ENCODE results near the gene KLHDC1. TPM values are rescaled to one million over a fixed set of nuclear protein-coding genes. Genes with fewer than 3 reads are reported as not detected.

Gene KLHDC1
- total RNA-seq, 1 donor from 2014 or later: 0.98 TPM

DNA sequence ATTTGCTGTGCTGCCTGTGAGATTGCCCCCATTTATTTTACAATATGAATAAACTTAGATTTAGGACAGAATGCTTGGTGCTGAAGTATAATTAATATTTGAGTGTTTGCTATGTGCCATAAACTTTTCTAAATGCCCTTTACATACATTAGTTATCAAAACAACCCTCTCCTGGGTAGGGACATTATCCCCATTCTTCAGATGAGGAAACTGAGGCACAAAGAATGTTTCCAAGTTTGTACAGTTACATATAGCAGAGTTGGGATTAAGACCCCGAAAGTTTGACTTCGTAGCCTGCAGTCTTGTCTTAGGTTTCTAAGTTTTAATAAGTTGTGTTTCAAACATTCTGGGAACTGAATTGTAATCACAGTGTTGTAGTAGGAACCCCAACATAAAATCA lies 93.4 kb downstream of the KLHDC1 start:
- no peak overlapping the region for H3K4me3 Mint-ChIP-seq (ENCODE audit: unreplicated experiment)
- DNase-seq: no peak
- peaks cover 2% of the 10 kb centered on the region for H3K9me3 Mint-ChIP-seq (ENCODE audit: unreplicated experiment)
- no peaks in the 10 kb centered on the region for H3K27me3 Mint-ChIP-seq (ENCODE audit: unreplicated experiment)
- H3K36me3 Mint-ChIP-seq (ENCODE audit: unreplicated experiment): no peaks in the 10 kb centered on the region
- no peak overlapping the region for H3K27ac Mint-ChIP-seq (ENCODE audit: unreplicated experiment)
- H3K4me1 Mint-ChIP-seq (ENCODE audit: low read depth, unreplicated experiment): no peaks in the 10 kb centered on the region
- TF ChIP-seq, protein P1, sequence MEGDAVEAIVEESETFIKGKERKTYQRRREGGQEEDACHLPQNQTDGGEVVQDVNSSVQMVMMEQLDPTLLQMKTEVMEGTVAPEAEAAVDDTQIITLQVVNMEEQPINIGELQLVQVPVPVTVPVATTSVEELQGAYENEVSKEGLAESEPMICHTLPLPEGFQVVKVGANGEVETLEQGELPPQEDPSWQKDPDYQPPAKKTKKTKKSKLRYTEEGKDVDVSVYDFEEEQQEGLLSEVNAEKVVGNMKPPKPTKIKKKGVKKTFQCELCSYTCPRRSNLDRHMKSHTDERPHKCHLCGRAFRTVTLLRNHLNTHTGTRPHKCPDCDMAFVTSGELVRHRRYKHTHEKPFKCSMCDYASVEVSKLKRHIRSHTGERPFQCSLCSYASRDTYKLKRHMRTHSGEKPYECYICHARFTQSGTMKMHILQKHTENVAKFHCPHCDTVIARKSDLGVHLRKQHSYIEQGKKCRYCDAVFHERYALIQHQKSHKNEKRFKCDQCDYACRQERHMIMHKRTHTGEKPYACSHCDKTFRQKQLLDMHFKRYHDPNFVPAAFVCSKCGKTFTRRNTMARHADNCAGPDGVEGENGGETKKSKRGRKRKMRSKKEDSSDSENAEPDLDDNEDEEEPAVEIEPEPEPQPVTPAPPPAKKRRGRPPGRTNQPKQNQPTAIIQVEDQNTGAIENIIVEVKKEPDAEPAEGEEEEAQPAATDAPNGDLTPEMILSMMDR (IDR thresholded peaks at IDR 0.05; ENCODE audit: partially characterized antibody, unreplicated experiment): no peak

DNA sequence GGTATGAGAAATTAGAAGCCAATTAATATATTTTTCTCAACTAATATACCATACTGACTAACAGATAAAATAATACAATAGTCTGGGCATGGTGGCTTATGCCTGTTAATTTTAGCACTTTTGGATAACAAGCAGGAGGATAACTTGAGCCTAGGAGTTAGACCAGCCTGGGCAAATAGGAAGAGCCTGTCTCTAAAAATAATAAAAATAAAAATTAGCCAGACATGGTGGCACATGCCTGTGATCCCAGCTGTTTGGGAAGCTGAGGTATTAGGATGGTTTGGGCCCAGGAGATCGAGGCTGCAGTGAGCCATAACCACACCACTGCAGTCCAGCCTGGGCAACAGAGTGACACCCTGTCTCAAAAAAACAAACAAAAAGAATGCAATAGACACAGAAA lies 99.7 kb downstream of the KLHDC1 start:
- TF ChIP-seq, protein P1 (IDR thresholded peaks at IDR 0.05; ENCODE audit: partially characterized antibody, unreplicated experiment): no peak
- no peak for DNase-seq
- no peaks in the 10 kb centered on the region for H3K27me3 Mint-ChIP-seq (ENCODE audit: unreplicated experiment)
- H3K4me3 Mint-ChIP-seq (ENCODE audit: unreplicated experiment): no peak overlapping the region
- no peaks in the 10 kb centered on the region for H3K36me3 Mint-ChIP-seq (ENCODE audit: unreplicated experiment)
- H3K4me1 Mint-ChIP-seq (ENCODE audit: low read depth, unreplicated experiment): no peaks in the 10 kb centered on the region
- no peaks in the 10 kb centered on the region for H3K9me3 Mint-ChIP-seq (ENCODE audit: unreplicated experiment)
- no peak overlapping the region for H3K27ac Mint-ChIP-seq (ENCODE audit: unreplicated experiment)

DNA sequence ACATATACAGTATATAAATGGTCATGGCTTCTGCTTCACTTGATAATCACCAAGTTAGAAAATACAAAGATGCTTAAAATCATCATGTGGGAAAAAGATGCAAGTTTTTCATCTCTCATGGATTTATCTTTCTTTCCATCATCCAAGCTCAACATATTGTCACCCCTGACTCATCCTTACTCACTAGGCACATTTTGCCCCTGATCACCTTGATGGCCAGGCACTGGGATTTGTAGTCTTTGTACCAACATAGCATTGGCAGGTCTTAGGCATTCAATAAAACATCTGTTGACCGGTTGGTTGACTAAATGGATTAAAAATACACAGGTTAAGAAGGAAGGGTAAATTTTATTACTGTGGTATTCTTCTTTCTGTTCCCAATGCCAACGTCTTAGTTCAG lies 103.1 kb downstream of the KLHDC1 start:
- TF ChIP-seq, protein P1 (IDR thresholded peaks at IDR 0.05; ENCODE audit: partially characterized antibody, unreplicated experiment): no peak
- H3K9me3 Mint-ChIP-seq (ENCODE audit: unreplicated experiment): no peaks in the 10 kb centered on the region
- no peak for DNase-seq
- no peaks in the 10 kb centered on the region for H3K36me3 Mint-ChIP-seq (ENCODE audit: unreplicated experiment)
- no peak overlapping the region for H3K4me3 Mint-ChIP-seq (ENCODE audit: unreplicated experiment)
- H3K4me1 Mint-ChIP-seq (ENCODE audit: low read depth, unreplicated experiment): no peaks in the 10 kb centered on the region
- H3K27ac Mint-ChIP-seq (ENCODE audit: unreplicated experiment): no peak overlapping the region
- H3K27me3 Mint-ChIP-seq (ENCODE audit: unreplicated experiment): no peaks in the 10 kb centered on the region

Other genes starting within 250 kb of the KLHDC1 start
- gene RPS29, start 106.7 kb upstream of the KLHDC1 start, total RNA-seq (ENCODE audit: unreplicated experiment): 635 TPM
- 8.0 TPM for gene LRR1, start 94.2 kb upstream of the KLHDC1 start, total RNA-seq (ENCODE audit: unreplicated experiment)
- 94.2 TPM for gene RPL36AL, start 72.5 kb upstream of the KLHDC1 start, total RNA-seq (ENCODE audit: unreplicated experiment)
- 20.6 TPM for gene MGAT2, start 72.3 kb upstream of the KLHDC1 start, total RNA-seq (ENCODE audit: unreplicated experiment)
- gene DNAAF2, start 57.9 kb upstream of the KLHDC1 start, total RNA-seq (ENCODE audit: unreplicated experiment): 19.1 TPM
- 2.4 TPM for gene POLE2, start 4.9 kb upstream of the KLHDC1 start, total RNA-seq (ENCODE audit: unreplicated experiment)
- 48.7 TPM for gene KLHDC2, start 75.0 kb downstream of the KLHDC1 start, total RNA-seq (ENCODE audit: unreplicated experiment)
- 78.8 TPM for gene NEMF, start 159.7 kb downstream of the KLHDC1 start, total RNA-seq (ENCODE audit: unreplicated experiment)
- gene ARF6, start 200.0 kb downstream of the KLHDC1 start, total RNA-seq (ENCODE audit: unreplicated experiment): 38.8 TPM

All from glutamatergic neuron (in vitro differentiated cells).